Myocyte (in vitro differentiated cells): ENCODE measurements around the gene GRID2. TPM values are rescaled to one million over a fixed set of nuclear protein-coding genes. Genes with fewer than 3 reads are reported as not detected.
A peak's percentile ranks its signal among the peaks of the same experiment; 100 is the strongest.

Source experiments
- DNase-seq: peaks from one replicate; pipeline ENCODE4 v3.0.0-alpha.2; 2012; ENCODE audit warnings: low read depth
- total RNA-seq: library from RNA; depleted of rRNA; stranded (reverse); fragments of >200 nt; gene quantifications from 2 replicates; pipeline ENCODE4 v1.2.3, GENCODE V29; 2014

Gene GRID2
- total RNA-seq, 1 donor from 2014 or later, result 0.16 TPM

- no peak for DNase-seq
Measured at GRCh38 chr4:93063325-93063724, 759.6 kb downstream of the GRID2 start.

GRCh38 chr4:93065790-93066189 lies 762.0 kb downstream of the GRID2 start:
- DNase-seq, result no peak

GRCh38 chr4:93066749-93067148 lies 763.0 kb downstream of the GRID2 start:
- DNase-seq, result no peak

GRCh38 chr4:93072292-93072691 lies 768.5 kb downstream of the GRID2 start:
- no peak for DNase-seq

GRCh38 chr4:93080316-93080715 lies 776.5 kb downstream of the GRID2 start:
- no peak for DNase-seq

GRCh38 chr4:93084599-93085305 lies 781.0 kb downstream of the GRID2 start:
- DNase-seq, result peak; percentile 60

- DNase-seq, result no peak
Measured at GRCh38 chr4:93086356-93086755, 782.6 kb downstream of the GRID2 start.

GRCh38 chr4:93092765-93093164 lies 789.0 kb downstream of the GRID2 start:
- no peak for DNase-seq

- no peak for DNase-seq
Measured at GRCh38 chr4:93103042-93103441, 799.3 kb downstream of the GRID2 start.

GRCh38 chr4:93116624-93117023 lies 812.9 kb downstream of the GRID2 start:
- DNase-seq, result no peak

- DNase-seq, result no peak
Measured at GRCh38 chr4:93127489-93127888, 823.7 kb downstream of the GRID2 start.

GRCh38 chr4:93132631-93133030 lies 828.9 kb downstream of the GRID2 start:
- no peak for DNase-seq

- DNase-seq, result no peak
Measured at GRCh38 chr4:93139118-93139517, 835.4 kb downstream of the GRID2 start.

GRCh38 chr4:93143902-93144301 lies 840.1 kb downstream of the GRID2 start:
- no peak for DNase-seq

- DNase-seq, result no peak
Measured at GRCh38 chr4:93144644-93145043, 840.9 kb downstream of the GRID2 start.

- DNase-seq, result no peak
Measured at GRCh38 chr4:93147524-93148212, 843.9 kb downstream of the GRID2 start.

- no peak for DNase-seq
Measured at GRCh38 chr4:93152491-93152890, 848.7 kb downstream of the GRID2 start.

GRCh38 chr4:93157986-93158385 lies 854.2 kb downstream of the GRID2 start:
- DNase-seq, result no peak

- no peak for DNase-seq
Measured at GRCh38 chr4:93168053-93168452, 864.3 kb downstream of the GRID2 start.

GRCh38 chr4:93169966-93170365 lies 866.2 kb downstream of the GRID2 start:
- DNase-seq, result no peak

GRCh38 chr4:93174598-93174997 lies 870.8 kb downstream of the GRID2 start:
- DNase-seq, result no peak

- no peak for DNase-seq
Measured at GRCh38 chr4:93178279-93178678, 874.5 kb downstream of the GRID2 start.

GRCh38 chr4:93179044-93179443 lies 875.3 kb downstream of the GRID2 start:
- DNase-seq, result no peak
